ENCODE measurements around the gene EXT2. TPM values are rescaled to one million over a fixed set of nuclear protein-coding genes. Genes with fewer than 3 reads are reported as not detected.

Gene EXT2
- total RNA-seq, 1 donor = 174 TPM

DNA sequence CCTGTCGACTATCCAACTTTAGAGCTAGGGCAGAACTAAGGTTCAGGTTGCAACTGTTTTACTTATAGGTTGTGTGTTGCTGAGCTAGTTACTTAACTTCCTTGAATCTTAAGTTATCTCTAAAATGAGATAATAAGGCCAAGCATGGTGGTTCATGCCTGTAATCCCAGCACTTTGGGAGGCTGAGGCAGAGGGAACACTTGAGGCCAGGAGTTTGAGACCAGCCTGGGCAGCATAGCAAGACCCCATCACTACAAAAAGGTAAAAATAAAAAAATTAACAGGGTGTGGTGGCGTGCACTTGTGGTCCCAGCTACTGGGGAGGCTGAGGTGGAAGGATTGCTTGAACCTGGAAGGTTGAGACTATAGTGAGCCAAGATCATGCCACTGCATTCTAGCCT, 27.3 kb upstream of the EXT2 start:
- Histone ChIP-seq H3K9me3 (ENCODE audit: low read depth, low read length) (no peaks in the 10 kb centered on the region), H3K4me2 (ENCODE audit: insufficient read depth, low read length) (no peak overlapping the region), H3K27me3 (ENCODE audit: insufficient read depth, low read length) (no peaks in the 10 kb centered on the region), H3K4me1 (ENCODE audit: insufficient read depth, low read length) (peaks cover 10% of the 10 kb centered on the region), H3K4me3 (ENCODE audit: insufficient read depth, low read length) (no peak overlapping the region), H3K36me3 (ENCODE audit: insufficient read depth, low read length) (no peaks in the 10 kb centered on the region), H3K27ac (ENCODE audit: low read depth, low read length) (no peak overlapping the region), H4K20me1 (ENCODE audit: insufficient read depth, low read length) (no peaks in the 10 kb centered on the region), H3K79me2 (ENCODE audit: insufficient read depth, low read length) (peaks cover 4% of the 10 kb centered on the region), H2AFZ (ENCODE audit: low read length) (no peak overlapping the region)
- TF ChIP-seq, protein P1, sequence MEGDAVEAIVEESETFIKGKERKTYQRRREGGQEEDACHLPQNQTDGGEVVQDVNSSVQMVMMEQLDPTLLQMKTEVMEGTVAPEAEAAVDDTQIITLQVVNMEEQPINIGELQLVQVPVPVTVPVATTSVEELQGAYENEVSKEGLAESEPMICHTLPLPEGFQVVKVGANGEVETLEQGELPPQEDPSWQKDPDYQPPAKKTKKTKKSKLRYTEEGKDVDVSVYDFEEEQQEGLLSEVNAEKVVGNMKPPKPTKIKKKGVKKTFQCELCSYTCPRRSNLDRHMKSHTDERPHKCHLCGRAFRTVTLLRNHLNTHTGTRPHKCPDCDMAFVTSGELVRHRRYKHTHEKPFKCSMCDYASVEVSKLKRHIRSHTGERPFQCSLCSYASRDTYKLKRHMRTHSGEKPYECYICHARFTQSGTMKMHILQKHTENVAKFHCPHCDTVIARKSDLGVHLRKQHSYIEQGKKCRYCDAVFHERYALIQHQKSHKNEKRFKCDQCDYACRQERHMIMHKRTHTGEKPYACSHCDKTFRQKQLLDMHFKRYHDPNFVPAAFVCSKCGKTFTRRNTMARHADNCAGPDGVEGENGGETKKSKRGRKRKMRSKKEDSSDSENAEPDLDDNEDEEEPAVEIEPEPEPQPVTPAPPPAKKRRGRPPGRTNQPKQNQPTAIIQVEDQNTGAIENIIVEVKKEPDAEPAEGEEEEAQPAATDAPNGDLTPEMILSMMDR (IDR thresholded peaks at IDR 0.05; ENCODE audit: extremely low read depth, low read depth, low read length) = no peak
- no peak for DNase-seq (ENCODE audit: insufficient read length, low spot score, missing footprints)

GRCh38 chr11:44071157-44071556, 24.3 kb upstream of the EXT2 start:
- H3K79me2 ChIP-seq (ENCODE audit: insufficient read depth, low read length) = peaks cover 4% of the 10 kb centered on the region
- no peak overlapping the region for H3K4me3 ChIP-seq (ENCODE audit: insufficient read depth, low read length)
- no peaks in the 10 kb centered on the region for H3K9me3 ChIP-seq (ENCODE audit: low read depth, low read length)
- no peak overlapping the region for H3K27ac ChIP-seq (ENCODE audit: low read depth, low read length)
- no peak for DNase-seq (ENCODE audit: insufficient read length, low spot score, missing footprints)
- H3K4me1 ChIP-seq (ENCODE audit: insufficient read depth, low read length) = peaks cover 7% of the 10 kb centered on the region
- H4K20me1 ChIP-seq (ENCODE audit: insufficient read depth, low read length) = no peaks in the 10 kb centered on the region
- no peaks in the 10 kb centered on the region for H3K27me3 ChIP-seq (ENCODE audit: insufficient read depth, low read length)
- no peaks in the 10 kb centered on the region for H3K36me3 ChIP-seq (ENCODE audit: insufficient read depth, low read length)
- H3K4me2 ChIP-seq (ENCODE audit: insufficient read depth, low read length) = no peak overlapping the region
- H2AFZ ChIP-seq (ENCODE audit: low read length) = no peak overlapping the region
- TF ChIP-seq, protein P1 (IDR thresholded peaks at IDR 0.05; ENCODE audit: extremely low read depth, low read depth, low read length) = no peak

- H2AFZ ChIP-seq (ENCODE audit: low read length) = no peak overlapping the region
- TF ChIP-seq, protein P1 (IDR thresholded peaks at IDR 0.05; ENCODE audit: extremely low read depth, low read depth, low read length) = no peak
- H3K4me3 ChIP-seq (ENCODE audit: insufficient read depth, low read length) = no peak overlapping the region
- no peak overlapping the region for H3K4me2 ChIP-seq (ENCODE audit: insufficient read depth, low read length)
- H3K9me3 ChIP-seq (ENCODE audit: low read depth, low read length) = no peaks in the 10 kb centered on the region
- no peaks in the 10 kb centered on the region for H3K36me3 ChIP-seq (ENCODE audit: insufficient read depth, low read length)
- no peaks in the 10 kb centered on the region for H4K20me1 ChIP-seq (ENCODE audit: insufficient read depth, low read length)
- H3K4me1 ChIP-seq (ENCODE audit: insufficient read depth, low read length) = no peaks in the 10 kb centered on the region
- no peak for DNase-seq (ENCODE audit: insufficient read length, low spot score, missing footprints)
- no peak overlapping the region for H3K27ac ChIP-seq (ENCODE audit: low read depth, low read length)
- no peaks in the 10 kb centered on the region for H3K79me2 ChIP-seq (ENCODE audit: insufficient read depth, low read length)
- no peaks in the 10 kb centered on the region for H3K27me3 ChIP-seq (ENCODE audit: insufficient read depth, low read length)
Measured at GRCh38 chr11:44072757-44073658, 22.5 kb upstream of the EXT2 start.

GRCh38 chr11:44078794-44079193, 16.7 kb upstream of the EXT2 start:
- DNase-seq (ENCODE audit: insufficient read length, low spot score, missing footprints) = no peak
- Histone ChIP-seq H3K27ac (ENCODE audit: low read depth, low read length) (no peak overlapping the region), H3K4me1 (ENCODE audit: insufficient read depth, low read length) (no peaks in the 10 kb centered on the region), H3K9me3 (ENCODE audit: low read depth, low read length) (no peaks in the 10 kb centered on the region), H3K27me3 (ENCODE audit: insufficient read depth, low read length) (no peaks in the 10 kb centered on the region), H3K79me2 (ENCODE audit: insufficient read depth, low read length) (no peaks in the 10 kb centered on the region), H3K4me2 (ENCODE audit: insufficient read depth, low read length) (no peak overlapping the region), H3K36me3 (ENCODE audit: insufficient read depth, low read length) (no peaks in the 10 kb centered on the region), H2AFZ (ENCODE audit: low read length) (no peak overlapping the region), H3K4me3 (ENCODE audit: insufficient read depth, low read length) (no peak overlapping the region), H4K20me1 (ENCODE audit: insufficient read depth, low read length) (no peaks in the 10 kb centered on the region)
- TF ChIP-seq, protein P1 (IDR thresholded peaks at IDR 0.05; ENCODE audit: extremely low read depth, low read depth, low read length) = no peak
